GM21360 (cell line): ENCODE measurements around the gene SUB1.

Experiments used
- ATAC-seq: cut with Tn5 transposase; IDR thresholded peaks from one replicate; pipeline ENCODE4 v1.9.1; 2021; ENCODE audit warnings: mild to moderate bottlenecking, moderate library complexity; ENCODE audit not compliant: unreplicated experiment

Gene SUB1

DNA sequence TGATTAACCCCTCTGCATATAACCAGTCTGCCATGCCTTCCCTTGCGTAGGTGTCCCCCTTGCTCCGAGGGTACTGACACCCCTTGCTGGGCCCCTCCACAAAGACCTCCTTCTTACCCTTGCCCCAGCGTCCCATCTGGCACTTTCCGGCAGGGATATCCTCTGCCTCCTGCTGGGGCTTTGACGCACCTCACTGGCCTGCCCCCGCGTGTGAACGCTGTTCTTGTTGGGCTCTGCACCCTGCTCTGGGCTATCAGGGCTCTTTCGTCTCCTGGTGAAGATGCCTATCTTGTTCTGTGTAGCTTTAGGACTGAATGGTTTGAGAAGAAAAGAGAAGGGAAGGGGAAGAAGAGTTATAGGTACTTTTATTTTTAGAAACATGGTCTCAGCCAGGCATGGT, 53.0 kb downstream of the SUB1 start:
- no peak for ATAC-seq

DNA sequence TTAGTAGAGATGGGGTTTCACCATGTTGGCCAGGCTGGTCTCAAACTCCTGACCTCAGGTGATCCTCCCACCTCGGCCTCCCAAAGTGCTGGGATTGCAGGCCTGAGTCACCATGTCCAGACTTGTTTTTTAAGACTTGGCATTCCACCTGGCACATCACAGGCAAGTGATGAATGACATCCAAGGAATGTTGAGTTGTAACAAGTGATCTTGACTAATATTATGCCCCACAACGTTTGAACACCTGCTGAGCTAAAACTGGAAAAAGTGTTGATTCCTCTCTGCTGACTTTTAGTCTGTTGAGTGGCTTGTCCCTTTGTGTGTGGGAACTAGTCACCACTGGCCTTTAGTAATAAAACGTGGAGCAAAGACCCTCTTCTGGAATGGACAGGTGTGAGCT, 54.6 kb downstream of the SUB1 start:
- ATAC-seq = no peak

DNA sequence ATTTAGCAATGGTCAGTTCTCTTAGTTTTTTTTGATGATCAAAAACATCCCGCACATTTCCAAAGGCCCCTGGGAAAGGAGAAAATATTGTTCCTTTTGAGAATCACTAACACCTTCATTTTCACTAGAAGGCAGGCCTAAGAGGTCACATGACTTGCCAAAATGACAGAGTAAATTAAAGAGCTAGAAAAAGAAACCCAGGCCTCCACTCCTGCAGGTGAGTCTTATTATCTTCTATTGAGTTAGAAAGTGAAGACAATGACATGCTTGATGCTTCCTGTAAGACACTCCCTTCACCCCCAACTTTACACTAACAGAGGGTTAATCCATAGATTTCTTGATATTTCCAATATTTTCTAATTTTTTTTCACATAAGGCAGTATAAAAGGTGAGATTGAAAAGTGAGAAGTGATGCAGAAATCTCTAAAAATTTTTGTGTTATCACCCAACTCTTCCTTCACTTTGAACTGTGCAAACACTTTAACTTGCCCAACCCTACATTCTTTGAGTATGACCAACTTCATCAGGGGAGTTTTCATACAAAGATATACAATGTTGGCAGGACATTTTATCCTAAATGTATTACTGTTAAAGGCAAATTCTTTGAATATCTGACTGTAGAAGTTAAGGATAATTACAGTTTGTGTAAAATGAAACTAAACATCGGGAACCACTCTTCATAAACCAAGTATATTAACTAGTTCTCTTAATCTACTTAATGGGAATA, 57.1 kb downstream of the SUB1 start:
- no peak for ATAC-seq

DNA sequence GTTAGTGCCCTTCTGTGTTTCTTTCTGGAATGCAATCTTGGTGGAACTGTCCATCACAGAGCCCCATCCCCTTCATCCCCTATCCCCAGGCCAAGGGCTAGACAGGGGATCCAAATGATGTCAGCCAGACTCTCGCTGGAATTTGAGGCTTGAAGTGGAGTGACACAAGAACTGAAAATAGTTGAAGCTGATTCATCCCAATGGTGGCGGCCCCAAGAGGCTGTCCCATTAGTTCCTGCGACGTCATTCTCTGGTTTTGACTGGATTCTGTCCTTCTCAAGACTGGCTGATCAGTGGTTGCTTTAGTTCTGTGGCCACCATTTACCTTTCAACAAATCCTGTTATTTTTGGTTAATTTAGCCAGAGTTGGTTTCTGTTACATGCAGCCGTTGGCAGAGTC, 59.9 kb downstream of the SUB1 start:
- ATAC-seq = peak; percentile 86

DNA sequence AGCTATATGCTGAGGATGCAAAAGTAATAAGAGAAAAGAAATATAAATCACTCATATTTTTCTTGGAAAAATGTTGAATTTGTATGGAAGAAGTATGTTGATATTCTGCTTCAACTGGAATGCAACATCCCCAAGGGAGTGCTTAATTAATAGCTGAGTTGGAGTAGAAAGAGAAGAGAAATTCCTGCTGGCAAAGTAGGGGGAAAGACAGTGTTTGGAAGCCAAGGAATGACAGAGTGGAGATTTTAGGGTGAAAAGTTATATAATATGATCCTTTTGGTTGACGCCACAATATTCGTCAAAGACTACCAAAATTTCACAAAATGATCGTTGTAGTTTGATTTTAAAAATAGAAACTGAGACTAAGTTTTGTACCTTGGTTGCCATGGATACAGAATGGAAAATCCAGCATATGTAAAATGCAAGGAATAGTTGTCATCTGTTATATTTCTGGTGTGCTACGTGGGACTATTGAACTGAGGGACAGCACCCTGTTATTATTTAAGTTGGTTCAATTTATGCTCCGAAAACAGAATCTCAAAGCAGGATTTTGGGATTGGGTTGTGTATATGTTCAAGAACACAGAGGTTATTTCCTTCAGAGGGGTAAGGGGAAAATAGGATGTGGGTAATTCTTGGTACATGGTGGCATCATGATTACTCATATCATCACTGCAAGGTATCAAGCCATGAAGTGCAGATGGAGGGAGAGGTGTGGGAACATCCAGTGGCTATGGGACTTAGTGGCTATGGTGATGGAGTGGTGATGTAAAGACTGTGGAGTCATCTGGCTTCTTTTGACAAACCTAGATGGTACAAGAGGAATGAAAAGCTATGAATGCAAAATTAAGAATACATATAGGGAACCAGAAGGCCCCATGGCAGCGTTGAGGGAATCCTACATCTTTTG, 61.0 kb downstream of the SUB1 start:
- no peak for ATAC-seq

DNA sequence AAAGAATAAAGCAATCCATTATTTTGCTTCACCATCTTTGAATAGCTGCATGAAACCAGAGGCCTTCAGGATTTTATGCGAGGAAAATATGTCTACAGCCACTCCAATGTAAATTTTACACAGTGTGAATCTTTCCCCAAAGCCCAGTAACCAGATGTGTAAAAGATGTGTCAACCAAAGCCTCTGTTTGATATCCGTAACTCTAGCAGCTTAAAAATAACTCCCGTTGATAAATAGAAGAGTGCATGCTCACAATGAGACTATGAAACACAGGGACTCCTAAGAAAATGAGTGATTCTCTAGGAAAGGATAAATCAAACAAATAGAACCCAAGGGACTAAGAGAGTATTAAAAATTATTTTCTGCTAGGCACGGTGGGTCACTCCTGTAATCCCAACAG, 65.7 kb downstream of the SUB1 start:
- no peak for ATAC-seq

DNA sequence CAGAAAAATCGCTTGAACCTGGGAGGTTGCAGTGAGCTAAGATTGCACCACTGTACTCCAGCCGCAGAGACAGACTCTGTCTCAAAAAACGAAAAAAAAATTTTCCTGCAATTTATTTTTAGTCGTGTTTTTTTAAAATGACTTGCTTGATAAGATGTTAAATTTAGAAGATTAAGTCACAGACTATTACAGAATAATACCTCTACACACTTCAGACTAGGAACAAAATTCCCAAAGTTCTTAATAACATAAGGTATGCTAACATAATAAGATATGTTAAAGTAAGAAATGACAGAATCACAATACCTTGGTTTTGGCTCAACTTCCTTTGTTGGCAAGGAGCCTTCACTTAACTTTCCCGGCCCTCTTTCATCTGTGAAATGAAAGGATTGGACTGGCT, 66.3 kb downstream of the SUB1 start:
- ATAC-seq = no peak
